Measurements from ENCODE around the gene NHSL2.
A peak's percentile ranks its signal among the peaks of the same experiment; 100 is the strongest.

NHSL2 gene

DNA sequence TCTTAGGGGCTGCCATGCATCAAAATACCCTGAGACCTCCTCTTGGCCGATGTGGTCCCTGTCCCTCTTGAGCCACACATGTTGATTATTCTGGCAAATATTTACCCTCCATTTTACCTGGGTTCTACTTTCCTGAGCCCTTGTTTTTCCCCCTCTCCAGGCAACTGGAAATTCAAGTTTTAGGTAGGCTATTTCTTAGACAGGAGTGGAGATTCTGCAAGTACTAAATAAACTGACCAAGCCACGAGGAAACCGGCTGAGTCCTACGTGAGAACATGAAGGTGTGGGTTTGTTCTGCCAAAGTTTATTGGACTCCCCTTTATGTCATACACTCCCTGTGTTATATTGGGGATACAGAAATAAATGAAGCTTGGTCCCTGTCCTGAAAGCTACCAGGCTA lies 133.0 kb downstream of the NHSL2 start:
- DNase-seq = no peak
- no peak overlapping the region for H2BK12ac ChIP-seq (ENCODE audit: low read length in 2 of 2)
- H4K8ac ChIP-seq (ENCODE audit: low read length) = no peak overlapping the region
- H3K4me1 ChIP-seq (ENCODE audit: control insufficient read depth, insufficient read depth, low read depth, low read length) = peaks cover 11% of the 10 kb centered on the region
- no peaks in the 10 kb centered on the region for H3K9me3 ChIP-seq (ENCODE audit: control insufficient read depth, low read length)
- H3K36me3 ChIP-seq (ENCODE audit: control insufficient read depth in 1 of 2, insufficient read depth in 2 of 2, low read depth in 1 of 2, low read length in 2 of 2) = no peaks in the 10 kb centered on the region
- no peak overlapping the region for H3K18ac ChIP-seq (ENCODE audit: low read depth in 1 of 2, low read length in 2 of 2)
- H2BK5ac ChIP-seq (ENCODE audit: low read depth, low read length, poor library complexity, severe bottlenecking) = no peak overlapping the region
- no peak overlapping the region for H3K9ac ChIP-seq (ENCODE audit: low read length)
- H4K91ac ChIP-seq (ENCODE audit: low read length) = no peak overlapping the region
- H3K23ac ChIP-seq (ENCODE audit: low read length in 2 of 2) = no peak overlapping the region
- no peak overlapping the region for H3K4ac ChIP-seq (ENCODE audit: low read depth in 1 of 2, low read length in 2 of 2)
- no peaks in the 10 kb centered on the region for H3K79me1 ChIP-seq (replicated peaks; ENCODE audit: low read length, poor library complexity, severe bottlenecking)
- no peak overlapping the region for H3K4me2 ChIP-seq (ENCODE audit: low read length, poor library complexity, severe bottlenecking)
- peaks cover 0 to 54% of the 10 kb centered on the region in 2 experiments for H3K27me3 ChIP-seq (ENCODE audit: control insufficient read depth in 1 of 2, insufficient read depth in 1 of 2, low read length in 2 of 2)
- no peak overlapping the region for H2BK15ac ChIP-seq (ENCODE audit: low read depth, poor library complexity, severe bottlenecking)
- H3K4me3 ChIP-seq (ENCODE audit: insufficient read depth in 1 of 2, low read depth in 1 of 2, low read length in 2 of 2) = no peak overlapping the region
- H2AFZ ChIP-seq (ENCODE audit: low read depth, low read length) = no peak overlapping the region
- no peak overlapping the region for H3K27ac ChIP-seq (ENCODE audit: low read length, poor library complexity, severe bottlenecking)
- H2AK5ac ChIP-seq (ENCODE audit: low read length, severe bottlenecking) = no peak overlapping the region
- H3K14ac ChIP-seq (ENCODE audit: low read length in 2 of 2) = no peak overlapping the region
- 100% methylated on average over 1 of the region's 4 CpGs for WGBS
- no peak overlapping the region for H2BK120ac ChIP-seq (ENCODE audit: low read depth, low read length)

GRCh38 chrX:72045141-72045540 lies 134.5 kb downstream of the NHSL2 start:
- H3K14ac ChIP-seq (ENCODE audit: low read length in 2 of 2) = no peak overlapping the region
- no peak overlapping the region for H3K27ac ChIP-seq (ENCODE audit: low read length, poor library complexity, severe bottlenecking)
- H4K91ac ChIP-seq (ENCODE audit: low read length) = peak overlapping the region; percentile 27
- no peak overlapping the region for H3K9ac ChIP-seq (ENCODE audit: low read length)
- no peak overlapping the region for H3K4ac ChIP-seq (ENCODE audit: low read depth in 1 of 2, low read length in 2 of 2)
- H3K4me2 ChIP-seq (ENCODE audit: low read length, poor library complexity, severe bottlenecking) = no peak overlapping the region
- peak overlapping the region in 1 of 2 experiments; percentile 40 for H3K18ac ChIP-seq (ENCODE audit: low read depth in 1 of 2, low read length in 2 of 2)
- no peak for DNase-seq
- no peak overlapping the region for H2AFZ ChIP-seq (ENCODE audit: low read depth, low read length)
- peaks cover 0 to 56% of the 10 kb centered on the region in 2 experiments for H3K27me3 ChIP-seq (ENCODE audit: control insufficient read depth in 1 of 2, insufficient read depth in 1 of 2, low read length in 2 of 2)
- no peak overlapping the region for H3K23ac ChIP-seq (ENCODE audit: low read length in 2 of 2)
- no peaks in the 10 kb centered on the region for H3K36me3 ChIP-seq (ENCODE audit: control insufficient read depth in 1 of 2, insufficient read depth in 2 of 2, low read depth in 1 of 2, low read length in 2 of 2)
- peak overlapping the region; percentile 27 for H4K8ac ChIP-seq (ENCODE audit: low read length)
- peaks cover 11% of the 10 kb centered on the region for H3K4me1 ChIP-seq (ENCODE audit: control insufficient read depth, insufficient read depth, low read depth, low read length)
- H3K9me3 ChIP-seq (ENCODE audit: control insufficient read depth, low read length) = no peaks in the 10 kb centered on the region
- 87% methylated on average over 4 of the region's 4 CpGs for WGBS
- peak overlapping the region; percentile 62 for H2AK5ac ChIP-seq (ENCODE audit: low read length, severe bottlenecking)
- no peak overlapping the region for H2BK120ac ChIP-seq (ENCODE audit: low read depth, low read length)
- H3K79me1 ChIP-seq (replicated peaks; ENCODE audit: low read length, poor library complexity, severe bottlenecking) = no peaks in the 10 kb centered on the region
- H2BK15ac ChIP-seq (ENCODE audit: low read depth, poor library complexity, severe bottlenecking) = no peak overlapping the region
- H2BK5ac ChIP-seq (ENCODE audit: low read depth, low read length, poor library complexity, severe bottlenecking) = no peak overlapping the region
- H2BK12ac ChIP-seq (ENCODE audit: low read length in 2 of 2) = peak overlapping the region in 1 of 2 experiments; percentile 86
- H3K4me3 ChIP-seq (ENCODE audit: insufficient read depth in 1 of 2, low read depth in 1 of 2, low read length in 2 of 2) = no peak overlapping the region

DNA sequence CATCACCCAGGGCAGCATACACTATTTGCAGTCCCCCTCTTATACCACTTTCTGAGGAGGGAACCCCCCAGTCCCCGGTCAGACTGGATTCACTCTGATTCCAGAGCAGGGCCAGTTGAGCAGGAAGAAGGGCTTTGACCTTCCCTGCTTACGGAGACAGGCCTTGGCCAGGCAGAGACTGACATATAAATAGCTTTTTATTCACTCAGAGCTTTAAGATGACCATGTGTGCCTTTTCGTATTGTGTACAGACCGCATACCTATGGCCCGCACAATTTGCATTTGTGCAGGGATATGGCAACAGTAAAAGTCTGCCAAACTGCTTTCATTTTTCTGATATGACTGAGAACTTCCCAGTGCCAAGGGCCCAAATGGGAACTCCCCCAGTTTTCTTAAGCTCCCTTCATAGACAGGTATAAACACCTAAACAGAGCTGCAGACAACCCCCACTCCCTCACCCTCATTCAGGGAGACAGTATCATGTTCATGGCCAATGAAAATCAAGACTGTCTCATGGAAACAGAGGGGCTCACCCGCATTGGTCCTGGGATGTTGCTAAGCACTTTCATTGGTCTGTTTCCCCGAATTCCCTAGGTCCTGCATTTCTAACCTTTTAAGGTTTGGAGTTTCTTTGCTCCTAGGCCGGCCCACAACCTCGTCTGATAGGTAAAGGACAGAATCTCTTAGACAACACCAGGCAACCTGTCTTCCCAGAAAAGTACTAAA lies 135.1 kb downstream of the NHSL2 start:
- no peak overlapping the region for H4K8ac ChIP-seq (ENCODE audit: low read length)
- no peak overlapping the region for H2AFZ ChIP-seq (ENCODE audit: low read depth, low read length)
- H2BK15ac ChIP-seq (ENCODE audit: low read depth, poor library complexity, severe bottlenecking) = no peak overlapping the region
- no peak overlapping the region for H4K91ac ChIP-seq (ENCODE audit: low read length)
- no peak overlapping the region for H2BK5ac ChIP-seq (ENCODE audit: low read depth, low read length, poor library complexity, severe bottlenecking)
- H3K27ac ChIP-seq (ENCODE audit: low read length, poor library complexity, severe bottlenecking) = peak overlapping the region; percentile 38
- H3K27me3 ChIP-seq (ENCODE audit: control insufficient read depth in 1 of 2, insufficient read depth in 1 of 2, low read length in 2 of 2) = peaks cover 0 to 51% of the 10 kb centered on the region in 2 experiments
- H3K4me2 ChIP-seq (ENCODE audit: low read length, poor library complexity, severe bottlenecking) = no peak overlapping the region
- no peaks in the 10 kb centered on the region for H3K9me3 ChIP-seq (ENCODE audit: control insufficient read depth, low read length)
- no peak overlapping the region for H2BK12ac ChIP-seq (ENCODE audit: low read length in 2 of 2)
- H3K18ac ChIP-seq (ENCODE audit: low read depth in 1 of 2, low read length in 2 of 2) = no peak overlapping the region
- H3K4me3 ChIP-seq (ENCODE audit: insufficient read depth in 1 of 2, low read depth in 1 of 2, low read length in 2 of 2) = no peak overlapping the region
- no peak overlapping the region for H2AK5ac ChIP-seq (ENCODE audit: low read length, severe bottlenecking)
- no peak overlapping the region for H3K23ac ChIP-seq (ENCODE audit: low read length in 2 of 2)
- WGBS = 76% methylated on average over 9 of the region's 9 CpGs
- no peak overlapping the region for H3K4ac ChIP-seq (ENCODE audit: low read depth in 1 of 2, low read length in 2 of 2)
- H3K36me3 ChIP-seq (ENCODE audit: control insufficient read depth in 1 of 2, insufficient read depth in 2 of 2, low read depth in 1 of 2, low read length in 2 of 2) = no peaks in the 10 kb centered on the region
- DNase-seq = no peak
- no peaks in the 10 kb centered on the region for H3K79me1 ChIP-seq (replicated peaks; ENCODE audit: low read length, poor library complexity, severe bottlenecking)
- H3K14ac ChIP-seq (ENCODE audit: low read length in 2 of 2) = no peak overlapping the region
- H2BK120ac ChIP-seq (ENCODE audit: low read depth, low read length) = no peak overlapping the region
- H3K9ac ChIP-seq (ENCODE audit: low read length) = no peak overlapping the region
- peaks cover 11% of the 10 kb centered on the region for H3K4me1 ChIP-seq (ENCODE audit: control insufficient read depth, insufficient read depth, low read depth, low read length)

DNA sequence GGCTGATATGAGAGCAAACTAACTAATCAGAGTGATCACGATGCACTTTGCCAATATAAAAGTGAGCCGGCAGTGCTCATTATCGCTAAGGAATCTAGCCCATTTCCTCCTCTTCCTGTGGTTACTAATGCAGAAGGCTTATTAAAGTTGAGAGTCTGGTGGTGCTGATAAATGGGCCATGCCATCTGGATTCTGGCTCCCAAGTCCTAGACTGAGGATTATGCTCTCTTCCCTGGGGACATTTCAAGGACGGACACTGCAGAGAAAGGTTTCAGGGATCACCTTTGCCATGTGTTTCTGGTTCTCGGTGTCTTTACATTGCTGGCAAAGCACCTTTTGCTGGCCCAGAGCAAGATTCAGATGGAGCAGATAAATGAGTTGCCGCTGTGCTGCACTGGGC lies 135.8 kb downstream of the NHSL2 start:
- H3K23ac ChIP-seq (ENCODE audit: low read length in 2 of 2) = no peak overlapping the region
- no peak overlapping the region for H2BK15ac ChIP-seq (ENCODE audit: low read depth, poor library complexity, severe bottlenecking)
- H3K14ac ChIP-seq (ENCODE audit: low read length in 2 of 2) = no peak overlapping the region
- H3K27ac ChIP-seq (ENCODE audit: low read length, poor library complexity, severe bottlenecking) = peak overlapping the region; percentile 38
- no peak overlapping the region for H2BK12ac ChIP-seq (ENCODE audit: low read length in 2 of 2)
- no peak overlapping the region for H3K4ac ChIP-seq (ENCODE audit: low read depth in 1 of 2, low read length in 2 of 2)
- 68% methylated on average over 5 of the region's 6 CpGs for WGBS
- no peaks in the 10 kb centered on the region for H3K36me3 ChIP-seq (ENCODE audit: control insufficient read depth in 1 of 2, insufficient read depth in 2 of 2, low read depth in 1 of 2, low read length in 2 of 2)
- H2AK5ac ChIP-seq (ENCODE audit: low read length, severe bottlenecking) = no peak overlapping the region
- H3K9me3 ChIP-seq (ENCODE audit: control insufficient read depth, low read length) = no peaks in the 10 kb centered on the region
- no peak overlapping the region for H3K4me2 ChIP-seq (ENCODE audit: low read length, poor library complexity, severe bottlenecking)
- H3K18ac ChIP-seq (ENCODE audit: low read depth in 1 of 2, low read length in 2 of 2) = no peak overlapping the region
- H3K9ac ChIP-seq (ENCODE audit: low read length) = no peak overlapping the region
- H2BK5ac ChIP-seq (ENCODE audit: low read depth, low read length, poor library complexity, severe bottlenecking) = no peak overlapping the region
- H3K79me1 ChIP-seq (replicated peaks; ENCODE audit: low read length, poor library complexity, severe bottlenecking) = no peaks in the 10 kb centered on the region
- H2BK120ac ChIP-seq (ENCODE audit: low read depth, low read length) = no peak overlapping the region
- H3K4me3 ChIP-seq (ENCODE audit: insufficient read depth in 1 of 2, low read depth in 1 of 2, low read length in 2 of 2) = no peak overlapping the region
- H4K8ac ChIP-seq (ENCODE audit: low read length) = no peak overlapping the region
- H3K4me1 ChIP-seq (ENCODE audit: control insufficient read depth, insufficient read depth, low read depth, low read length) = peaks cover 11% of the 10 kb centered on the region
- H3K27me3 ChIP-seq (ENCODE audit: control insufficient read depth in 1 of 2, insufficient read depth in 1 of 2, low read length in 2 of 2) = peaks cover 0 to 52% of the 10 kb centered on the region in 2 experiments
- H4K91ac ChIP-seq (ENCODE audit: low read length) = no peak overlapping the region
- H2AFZ ChIP-seq (ENCODE audit: low read depth, low read length) = no peak overlapping the region
- peak; percentile 19 for DNase-seq

Measured in mesenchymal stem cell (in vitro differentiated cells and primary cell).